Right atrium auricular region (tissue), 2 donors: ENCODE data around the gene ACSL5. TPM values are rescaled to one million over a fixed set of nuclear protein-coding genes. Genes with fewer than 3 reads are reported as not detected.

ENCODE experiments used
- DNase-seq: peaks from one replicate; pipeline ENCODE4 v3.0.0-alpha.2; 2019; ENCODE audit warnings: low spot score
- H3K27ac ChIP-seq, 2 donors: fragments of 200-600 bp; sonication (generic); 1 replicate in 1 of 2; 2 replicates in 1 of 2; pipeline ENCODE4 v1.5.1; 2016 to 2019
- H3K27me3 ChIP-seq, 2 donors: fragments of 200-600 bp; sonication (generic); one replicate each; pipeline versions ENCODE4 v1.5.1 to v1.6.0; 2017 to 2019
- H3K36me3 ChIP-seq: fragments of 200-600 bp; sonication (generic); one replicate; pipeline ENCODE4 v1.5.1; 2016
- H3K4me1 ChIP-seq, 2 donors: fragments of 200-600 bp; sonication (generic); one replicate each; pipeline versions ENCODE4 v1.5.1 to v1.6.0; 2017 to 2019
- H3K4me3 ChIP-seq, 2 donors: fragments of 200-600 bp; sonication (generic); 1 replicate in 1 of 2; 2 replicates in 1 of 2; pipeline ENCODE4 v1.5.1; 2017 to 2019; ENCODE audit warnings: mild to moderate bottlenecking in 1 of 2, moderate library complexity in 1 of 2
- H3K9me3 ChIP-seq, 2 donors: fragments of 200-600 bp; sonication (generic); one replicate each; pipeline ENCODE4 v1.5.1; 2019
- CTCF ChIP-seq, 2 donors: fragments of 200-600 bp; sonication (generic); IDR thresholded peaks; one replicate each; pipeline ENCODE4 v1.5.1; 2019; ENCODE audit warnings: antibody characterized with exemption in 2 of 2
- total RNA-seq, 2 donors: library from RNA; depleted of rRNA; stranded (reverse); fragments of >200 nt; gene quantifications; one replicate each; pipeline ENCODE4 v1.1.0, GENCODE V29; 2016

ACSL5 gene
- total RNA-seq, 2 donors from 2014 or later = 9.2 to 12.0 TPM

GRCh38 chr10:112389271-112389822 lies 15.4 kb downstream of the ACSL5 start:
- Histone ChIP-seq H3K27ac (peak overlapping the region; percentile 31 to 54), H3K9me3 (no peaks in the 10 kb centered on the region), H3K36me3 (no peaks in the 10 kb centered on the region), H3K27me3 (no peaks in the 10 kb centered on the region), H3K4me3 (no peak overlapping the region), H3K4me1 (no peaks in the 10 kb centered on the region)
- peak; percentile 65 for DNase-seq
- no peak for TF ChIP-seq CTCF (IDR thresholded peaks at IDR 0.05)

- Histone ChIP-seq H3K9me3 (no peaks in the 10 kb centered on the region), H3K4me3 (no peak overlapping the region), H3K4me1 (no peaks in the 10 kb centered on the region), H3K36me3 (no peaks in the 10 kb centered on the region), H3K27me3 (no peaks in the 10 kb centered on the region), H3K27ac (peak overlapping the region; percentile 31 to 54)
- DNase-seq = no peak
- TF ChIP-seq CTCF (IDR thresholded peaks at IDR 0.05) = no peak
Measured at GRCh38 chr10:112390125-112390703, 16.3 kb downstream of the ACSL5 start.

- no peaks in the 10 kb centered on the region for H3K9me3 ChIP-seq
- DNase-seq = no peak
- H3K27ac ChIP-seq = no peak overlapping the region
- H3K4me1 ChIP-seq = no peaks in the 10 kb centered on the region
- H3K4me3 ChIP-seq = no peak overlapping the region
- no peaks in the 10 kb centered on the region for H3K36me3 ChIP-seq
- TF ChIP-seq CTCF (IDR thresholded peaks at IDR 0.05) = no peak
- H3K27me3 ChIP-seq = no peaks in the 10 kb centered on the region
Measured at GRCh38 chr10:112393341-112393740, 19.4 kb downstream of the ACSL5 start.

GRCh38 chr10:112393827-112394226 lies 19.9 kb downstream of the ACSL5 start:
- H3K4me1 ChIP-seq = no peaks in the 10 kb centered on the region
- no peaks in the 10 kb centered on the region for H3K9me3 ChIP-seq
- H3K4me3 ChIP-seq = no peak overlapping the region
- no peaks in the 10 kb centered on the region for H3K27me3 ChIP-seq
- no peak overlapping the region for H3K27ac ChIP-seq
- no peaks in the 10 kb centered on the region for H3K36me3 ChIP-seq
- no peak for TF ChIP-seq CTCF (IDR thresholded peaks at IDR 0.05)
- DNase-seq = no peak

GRCh38 chr10:112394475-112394875 lies 20.6 kb downstream of the ACSL5 start:
- H3K4me1 ChIP-seq = no peaks in the 10 kb centered on the region
- H3K27ac ChIP-seq = no peak overlapping the region
- H3K9me3 ChIP-seq = no peaks in the 10 kb centered on the region
- H3K4me3 ChIP-seq = no peak overlapping the region
- TF ChIP-seq CTCF (IDR thresholded peaks at IDR 0.05) = no peak
- no peaks in the 10 kb centered on the region for H3K27me3 ChIP-seq
- H3K36me3 ChIP-seq = no peaks in the 10 kb centered on the region
- DNase-seq = no peak
